Measurements from ENCODE around the gene ADCYAP1R1.

ADCYAP1R1 gene

DNA sequence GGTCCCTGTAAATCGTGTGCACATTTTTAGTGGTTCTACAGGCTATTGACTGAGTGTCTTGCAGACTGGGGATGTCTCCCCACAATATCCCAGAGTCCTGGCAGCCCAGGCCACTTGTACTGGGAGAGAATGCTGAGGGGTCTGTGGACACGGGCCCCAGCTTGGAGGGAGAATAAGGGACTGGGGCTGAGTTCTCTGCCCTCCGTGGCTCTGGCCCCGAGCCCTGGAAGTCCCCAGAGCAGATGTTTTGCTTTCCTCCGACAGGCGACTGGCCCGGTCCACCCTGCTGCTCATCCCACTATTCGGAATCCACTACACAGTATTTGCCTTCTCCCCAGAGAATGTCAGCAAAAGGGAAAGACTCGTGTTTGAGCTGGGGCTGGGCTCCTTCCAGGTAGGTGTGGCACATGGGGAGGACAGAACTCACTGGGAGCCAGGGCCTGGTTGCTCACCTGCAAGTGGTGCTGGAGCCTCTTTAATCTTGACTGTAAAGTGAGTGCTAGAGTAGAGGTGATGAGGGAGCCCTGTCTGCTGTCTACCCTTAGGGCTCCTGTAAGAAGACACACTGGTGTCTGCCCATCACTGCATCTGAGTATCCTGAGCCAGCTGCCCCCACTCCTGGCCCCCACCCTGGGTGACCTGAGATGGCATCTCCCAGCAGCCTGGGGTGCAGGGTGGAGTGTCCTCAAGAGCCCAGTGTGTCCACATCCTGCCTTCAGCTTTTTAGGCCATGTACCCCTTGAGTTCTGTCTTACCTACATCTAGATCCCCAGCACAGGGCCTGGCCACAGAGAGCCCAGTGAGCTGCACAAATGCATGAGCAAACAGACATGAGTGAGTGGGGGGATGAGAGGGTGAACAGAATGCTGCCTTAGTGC is 51.1 kb downstream of the ADCYAP1R1 start:
- in situ Hi-C loops (cut with MboI; ENCODE audit: low sequenced_read_pairs): loop anchor here (25.0 kb wide), 1 partner anchor 291 kb away; no protein-coding TSS in a partner anchor

- in situ Hi-C loops (cut with MboI; ENCODE audit: low sequenced_read_pairs): loop anchor here (25.0 kb wide), 1 partner anchor 292 kb away; no protein-coding TSS in a partner anchor
These were observed 52.5 kb downstream of the ADCYAP1R1 start for GRCh38 chr7:31104361-31105255.

DNA sequence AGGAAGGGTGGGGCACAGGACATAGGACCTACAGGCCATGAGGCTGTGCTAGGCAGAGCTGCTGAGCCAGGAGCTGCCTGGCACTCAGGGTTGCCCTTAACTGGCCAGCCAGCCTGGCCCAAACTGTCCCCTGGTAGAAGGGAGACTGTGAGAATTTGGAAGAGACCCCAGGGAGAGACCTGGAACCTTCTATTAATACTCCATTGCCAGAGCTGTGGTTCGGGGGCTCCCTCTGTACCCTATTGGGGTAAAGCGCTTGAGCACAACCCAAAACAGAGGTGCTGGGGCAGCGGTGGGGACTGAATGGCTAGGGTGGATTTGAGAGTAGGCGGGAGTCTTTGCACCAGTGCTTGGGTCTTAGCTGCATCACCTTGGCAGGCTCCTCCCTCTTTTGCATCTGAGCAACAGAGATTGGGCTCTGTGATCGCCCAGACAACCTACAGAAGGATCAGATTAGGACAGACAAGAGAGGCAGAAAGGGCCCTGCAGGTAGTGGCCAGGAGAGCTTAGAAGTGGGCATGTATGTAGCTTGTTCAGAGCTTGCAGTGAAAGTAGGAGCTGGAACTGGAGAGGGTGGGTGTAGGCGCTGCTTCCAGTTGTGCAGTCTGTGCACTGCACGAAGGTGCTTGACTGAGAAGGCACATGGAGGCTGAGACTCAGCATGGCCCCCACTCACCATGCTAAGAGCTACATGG is 53.3 kb downstream of the ADCYAP1R1 start:
- in situ Hi-C loops (cut with MboI; ENCODE audit: low sequenced_read_pairs): loop anchor here (25.0 kb wide), 1 partner anchor 293 kb away; no protein-coding TSS in a partner anchor

DNA sequence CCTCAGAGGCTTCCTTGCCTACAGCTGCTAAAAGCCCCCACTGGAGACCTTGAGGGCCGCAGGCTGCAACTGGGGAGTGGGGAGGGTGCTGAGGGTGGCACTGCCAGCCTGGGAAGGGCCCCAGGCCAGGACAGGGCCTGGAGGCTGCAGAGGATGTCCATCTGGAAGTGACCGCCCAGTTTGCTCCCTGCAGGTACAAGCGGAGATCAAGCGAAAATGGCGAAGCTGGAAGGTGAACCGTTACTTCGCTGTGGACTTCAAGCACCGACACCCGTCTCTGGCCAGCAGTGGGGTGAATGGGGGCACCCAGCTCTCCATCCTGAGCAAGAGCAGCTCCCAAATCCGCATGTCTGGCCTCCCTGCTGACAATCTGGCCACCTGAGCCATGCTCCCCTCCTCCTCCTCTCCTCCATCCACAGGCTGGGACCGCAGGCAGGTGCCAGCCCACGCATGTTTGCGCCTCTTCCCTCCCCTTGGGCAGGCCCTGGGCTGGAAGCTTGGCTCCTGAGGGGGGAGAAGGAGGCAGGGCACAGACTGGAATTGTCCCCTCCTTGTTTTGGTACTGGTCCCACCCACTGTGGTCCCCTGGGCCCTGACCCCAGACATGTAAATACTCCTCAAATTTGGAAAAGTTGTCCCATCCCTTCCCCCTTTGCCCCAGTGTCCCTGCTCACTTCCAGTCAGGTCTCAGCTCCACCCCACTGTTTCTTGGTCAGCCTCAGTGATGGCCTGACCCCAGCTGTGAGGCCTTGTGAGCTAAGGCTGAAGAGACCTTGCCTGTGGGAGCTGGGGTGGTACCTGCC is 54.4 kb downstream of the ADCYAP1R1 start:
- in situ Hi-C loops (cut with MboI; ENCODE audit: low sequenced_read_pairs): loop anchor here (25.0 kb wide), 1 partner anchor 294 kb away; no protein-coding TSS in a partner anchor

GRCh38 chr7:31107106-31108090 is 55.3 kb downstream of the ADCYAP1R1 start:
- in situ Hi-C loops (cut with MboI; ENCODE audit: low sequenced_read_pairs): loop anchor here (25.0 kb wide), 1 partner anchor 295 kb away; no protein-coding TSS in a partner anchor

GRCh38 chr7:31108097-31108657 is 56.1 kb downstream of the ADCYAP1R1 start:
- in situ Hi-C loops (cut with MboI; ENCODE audit: low sequenced_read_pairs): loop anchor here (25.0 kb wide), 1 partner anchor 296 kb away; no protein-coding TSS in a partner anchor

DNA sequence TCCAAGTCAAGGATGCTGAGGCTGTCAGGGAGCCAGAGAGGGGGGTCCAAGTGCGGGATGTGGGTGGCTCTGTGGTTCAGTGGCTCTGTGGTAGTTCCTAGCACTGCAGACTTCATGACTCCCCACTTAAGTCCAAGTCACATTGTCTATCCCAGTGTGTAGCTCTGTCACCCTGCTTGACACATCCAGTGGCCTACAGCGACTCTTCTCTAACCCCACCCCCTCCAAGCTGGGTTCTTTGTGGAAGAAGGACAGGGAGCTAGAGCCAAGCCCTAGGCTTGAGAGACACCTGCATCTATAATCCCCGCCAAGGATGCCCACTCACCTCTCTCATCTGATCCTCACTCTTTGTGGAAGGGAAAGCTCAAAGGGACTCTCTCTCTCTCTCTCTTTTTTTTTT is 57.6 kb downstream of the ADCYAP1R1 start:
- in situ Hi-C loops (cut with MboI; ENCODE audit: low sequenced_read_pairs): loop anchor here (10.0 to 25.0 kb wide), 2 partner anchors 125 to 297 kb away; no protein-coding TSS in a partner anchor

- in situ Hi-C loops (cut with MboI; ENCODE audit: low sequenced_read_pairs): loop anchor here (10.0 to 25.0 kb wide), 2 partner anchors 126 to 298 kb away; no protein-coding TSS in a partner anchor
These were observed 58.4 kb downstream of the ADCYAP1R1 start for GRCh38 chr7:31110331-31111108.

GRCh38 chr7:31111109-31111451 is 59.0 kb downstream of the ADCYAP1R1 start:
- in situ Hi-C loops (cut with MboI; ENCODE audit: low sequenced_read_pairs): loop anchor here (10.0 to 25.0 kb wide), 2 partner anchors 126 to 299 kb away; no protein-coding TSS in a partner anchor

GRCh38 chr7:31113660-31114059 is 61.6 kb downstream of the ADCYAP1R1 start:
- in situ Hi-C loops (cut with MboI; ENCODE audit: low sequenced_read_pairs): loop anchor here (10.0 to 25.0 kb wide), 2 partner anchors 129 to 301 kb away; no protein-coding TSS in a partner anchor

DNA sequence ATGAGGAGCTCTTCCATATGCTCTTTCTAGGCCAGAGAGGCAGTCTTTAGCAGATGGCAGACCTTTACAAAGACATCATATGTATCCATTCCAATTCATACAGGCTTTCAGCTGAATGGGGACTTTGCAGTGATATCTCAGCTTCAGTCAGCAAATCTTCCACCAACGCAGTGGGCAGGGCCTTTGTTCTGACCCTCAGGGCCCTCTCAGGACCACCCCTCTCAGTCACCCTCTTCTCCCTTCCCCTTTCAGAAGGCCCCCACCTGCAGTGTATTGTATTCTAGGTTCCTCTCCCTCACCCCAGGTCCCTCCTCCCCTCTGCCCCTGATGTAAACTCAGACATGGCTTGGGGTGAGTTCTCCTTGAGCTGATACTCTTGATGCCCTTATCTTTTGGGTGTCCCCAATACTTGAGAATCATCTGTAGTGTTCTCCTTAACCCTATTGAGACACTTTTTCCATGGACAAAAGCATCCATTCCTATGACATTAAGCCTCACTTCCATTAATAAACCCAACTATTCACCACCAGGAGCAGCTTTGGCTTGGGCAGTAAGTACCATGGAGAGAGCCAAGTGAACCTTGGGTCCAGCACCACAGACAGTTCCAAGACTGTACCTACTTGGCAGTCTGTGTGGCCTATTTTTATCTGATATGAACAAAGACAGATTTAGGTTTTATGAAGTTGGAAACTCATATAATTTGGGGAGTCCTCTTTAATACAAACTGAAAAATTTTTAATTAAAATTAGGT is 62.7 kb downstream of the ADCYAP1R1 start:
- in situ Hi-C loops (cut with MboI; ENCODE audit: low sequenced_read_pairs): loop anchor here (10.0 to 25.0 kb wide), 2 partner anchors 130 to 302 kb away; no protein-coding TSS in a partner anchor

DNA sequence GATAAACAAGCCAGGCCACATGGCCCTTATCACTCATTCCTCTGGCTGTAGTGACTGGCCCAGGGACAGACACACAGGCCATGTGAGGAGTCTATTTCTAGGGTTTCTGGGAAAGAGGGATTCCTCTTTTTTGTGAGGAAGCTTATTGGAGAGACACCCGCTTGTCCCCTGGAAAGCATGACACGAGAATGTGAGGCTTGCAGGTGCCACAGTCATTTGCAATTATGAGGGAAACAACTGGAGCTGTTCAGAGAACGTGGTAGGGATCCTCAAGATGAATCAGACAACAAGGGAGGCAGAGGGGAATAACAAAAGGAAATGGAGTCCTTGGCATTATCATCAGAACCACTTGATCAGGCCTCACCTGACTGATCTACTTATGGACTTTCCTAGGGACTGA is 64.5 kb downstream of the ADCYAP1R1 start:
- in situ Hi-C loops (cut with MboI; ENCODE audit: low sequenced_read_pairs): loop anchor here (10.0 to 25.0 kb wide), 2 partner anchors 132 to 304 kb away; no protein-coding TSS in a partner anchor

GRCh38 chr7:31119249-31119648 is 67.1 kb downstream of the ADCYAP1R1 start:
- in situ Hi-C loops (cut with MboI; ENCODE audit: low sequenced_read_pairs): loop anchor here (10.0 to 25.0 kb wide), 2 partner anchors 134 to 307 kb away; no protein-coding TSS in a partner anchor

- in situ Hi-C loops (cut with MboI; ENCODE audit: low sequenced_read_pairs): loop anchor here (25.0 kb wide), 1 partner anchor 309 kb away; no protein-coding TSS in a partner anchor
These were observed 68.8 kb downstream of the ADCYAP1R1 start for GRCh38 chr7:31120800-31121513.

DNA sequence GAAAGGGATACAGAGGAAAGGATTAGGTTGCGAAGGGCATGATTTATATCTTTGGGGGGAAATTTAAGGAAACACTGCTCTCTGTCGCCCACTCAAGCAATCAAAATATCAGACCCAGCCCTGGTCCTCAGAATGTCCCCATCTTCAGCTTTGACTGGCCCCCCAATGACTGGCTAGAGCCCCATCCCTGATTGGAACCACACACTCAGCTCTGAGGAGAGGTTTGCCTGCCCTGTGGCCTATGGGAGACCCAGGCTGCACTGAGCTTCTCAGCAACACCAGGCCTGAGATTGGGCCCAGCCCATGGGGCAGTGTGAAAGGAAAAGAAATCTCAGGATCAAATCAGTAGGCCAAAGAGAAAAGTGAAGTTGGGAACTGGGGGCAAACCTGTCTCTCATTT is 69.5 kb downstream of the ADCYAP1R1 start:
- in situ Hi-C loops (cut with MboI; ENCODE audit: low sequenced_read_pairs): loop anchor here (25.0 kb wide), 1 partner anchor 309 kb away; no protein-coding TSS in a partner anchor
